GM10266 (cell line): ENCODE results near the gene PRRC2A.
"Not testable (repeated sequence)": the region's sequence is repeated elsewhere in the genome, so short reads cannot be mapped to it uniquely, and the experiment has no call there.

Experiments used
- DNase-seq: peaks from one replicate; pipeline ENCODE4 v3.0.0; 2012; ENCODE audit errors: extremely low spot score
- TF ChIP-seq, protein P1 (sequence below): IDR thresholded peaks from 2 replicates; pipeline ENCODE4 v1.5.1; 2012; ENCODE audit warnings: mild to moderate bottlenecking, low read depth; ENCODE audit not compliant: control insufficient read depth, insufficient read depth; ENCODE audit errors: missing control alignments

Gene PRRC2A

DNA sequence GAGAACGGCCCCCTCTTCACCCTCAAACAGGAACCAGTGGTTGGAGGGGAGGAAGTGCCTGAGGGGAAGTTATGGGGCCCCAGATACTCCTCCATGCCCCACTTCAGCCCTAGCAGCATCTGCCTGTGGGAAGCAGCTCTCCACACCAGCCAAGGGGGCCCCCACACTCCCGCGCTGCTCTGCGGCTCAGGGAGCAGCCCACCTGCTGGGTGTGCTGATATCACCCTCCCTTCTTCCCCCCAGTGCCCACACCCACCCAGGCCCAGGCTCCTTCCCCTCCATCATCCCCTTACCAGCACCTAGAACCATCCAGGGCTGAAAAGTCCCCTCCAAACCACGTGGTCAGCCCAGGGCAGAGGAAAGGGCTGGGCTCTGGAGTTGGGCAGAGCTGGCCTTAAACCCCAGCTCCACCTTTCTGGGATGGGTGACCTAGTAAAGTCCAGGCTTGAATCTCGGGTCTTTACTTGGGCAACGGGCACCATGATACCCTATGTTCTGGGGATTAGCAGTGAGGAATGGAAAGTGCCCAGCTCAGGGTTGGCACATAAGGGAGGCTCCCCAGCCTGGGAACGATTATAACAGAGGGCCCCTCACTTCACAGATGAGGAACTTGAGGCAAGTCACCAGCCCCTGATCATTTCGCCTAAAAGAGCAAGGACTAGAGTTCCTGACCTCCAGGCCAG, 33.8 kb upstream of the PRRC2A start:
- no peak for DNase-seq
- TF ChIP-seq, protein P1, sequence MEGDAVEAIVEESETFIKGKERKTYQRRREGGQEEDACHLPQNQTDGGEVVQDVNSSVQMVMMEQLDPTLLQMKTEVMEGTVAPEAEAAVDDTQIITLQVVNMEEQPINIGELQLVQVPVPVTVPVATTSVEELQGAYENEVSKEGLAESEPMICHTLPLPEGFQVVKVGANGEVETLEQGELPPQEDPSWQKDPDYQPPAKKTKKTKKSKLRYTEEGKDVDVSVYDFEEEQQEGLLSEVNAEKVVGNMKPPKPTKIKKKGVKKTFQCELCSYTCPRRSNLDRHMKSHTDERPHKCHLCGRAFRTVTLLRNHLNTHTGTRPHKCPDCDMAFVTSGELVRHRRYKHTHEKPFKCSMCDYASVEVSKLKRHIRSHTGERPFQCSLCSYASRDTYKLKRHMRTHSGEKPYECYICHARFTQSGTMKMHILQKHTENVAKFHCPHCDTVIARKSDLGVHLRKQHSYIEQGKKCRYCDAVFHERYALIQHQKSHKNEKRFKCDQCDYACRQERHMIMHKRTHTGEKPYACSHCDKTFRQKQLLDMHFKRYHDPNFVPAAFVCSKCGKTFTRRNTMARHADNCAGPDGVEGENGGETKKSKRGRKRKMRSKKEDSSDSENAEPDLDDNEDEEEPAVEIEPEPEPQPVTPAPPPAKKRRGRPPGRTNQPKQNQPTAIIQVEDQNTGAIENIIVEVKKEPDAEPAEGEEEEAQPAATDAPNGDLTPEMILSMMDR, result no peak

DNA sequence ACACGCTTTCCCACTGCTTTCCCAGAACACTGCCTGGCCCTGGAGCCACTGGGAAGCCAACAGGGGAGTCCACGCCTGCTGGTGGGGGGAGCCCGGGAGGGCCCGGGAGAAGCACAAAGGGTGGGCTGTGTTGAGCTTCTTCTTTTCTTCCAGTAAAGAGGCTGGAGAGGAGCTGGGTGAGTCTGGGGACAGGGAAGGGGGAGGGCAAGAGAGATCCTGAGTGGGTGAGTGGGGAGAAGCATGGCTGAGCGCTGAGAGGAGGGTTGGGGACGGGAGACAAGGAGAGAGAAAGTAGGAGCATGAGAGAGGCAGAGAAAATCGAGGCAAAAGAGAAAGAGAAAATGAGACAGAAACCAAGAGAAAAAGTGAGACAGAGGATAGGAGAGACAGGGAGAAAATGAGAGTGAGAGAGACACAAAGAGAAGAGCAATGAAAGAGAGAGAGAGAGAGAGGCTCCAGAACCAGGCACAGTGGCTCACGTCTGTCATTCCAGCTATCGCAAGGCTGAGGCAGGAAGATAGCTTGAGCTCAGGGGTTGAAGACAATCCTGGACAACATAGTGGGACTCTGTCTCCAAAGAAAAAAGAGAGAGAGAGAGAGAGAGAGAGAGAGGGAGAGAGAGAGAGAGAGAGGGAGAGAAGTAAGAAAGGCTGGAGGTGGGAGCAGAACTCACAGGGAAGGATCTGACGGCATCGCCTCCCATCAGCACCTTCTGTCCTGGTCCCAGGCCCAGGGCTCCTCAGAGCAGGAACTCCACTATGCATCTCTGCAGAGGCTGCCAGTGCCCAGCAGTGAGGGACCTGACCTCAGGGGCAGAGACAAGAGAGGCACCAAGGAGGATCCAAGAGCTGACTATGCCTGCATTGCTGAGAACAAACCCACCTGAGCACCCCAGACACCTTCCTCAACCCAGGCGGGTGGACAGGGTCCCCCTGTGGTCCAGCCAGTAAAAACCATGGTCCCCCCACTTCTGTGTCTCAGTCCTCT, 32.4 kb upstream of the PRRC2A start:
- DNase-seq, result peak; percentile 36

DNA sequence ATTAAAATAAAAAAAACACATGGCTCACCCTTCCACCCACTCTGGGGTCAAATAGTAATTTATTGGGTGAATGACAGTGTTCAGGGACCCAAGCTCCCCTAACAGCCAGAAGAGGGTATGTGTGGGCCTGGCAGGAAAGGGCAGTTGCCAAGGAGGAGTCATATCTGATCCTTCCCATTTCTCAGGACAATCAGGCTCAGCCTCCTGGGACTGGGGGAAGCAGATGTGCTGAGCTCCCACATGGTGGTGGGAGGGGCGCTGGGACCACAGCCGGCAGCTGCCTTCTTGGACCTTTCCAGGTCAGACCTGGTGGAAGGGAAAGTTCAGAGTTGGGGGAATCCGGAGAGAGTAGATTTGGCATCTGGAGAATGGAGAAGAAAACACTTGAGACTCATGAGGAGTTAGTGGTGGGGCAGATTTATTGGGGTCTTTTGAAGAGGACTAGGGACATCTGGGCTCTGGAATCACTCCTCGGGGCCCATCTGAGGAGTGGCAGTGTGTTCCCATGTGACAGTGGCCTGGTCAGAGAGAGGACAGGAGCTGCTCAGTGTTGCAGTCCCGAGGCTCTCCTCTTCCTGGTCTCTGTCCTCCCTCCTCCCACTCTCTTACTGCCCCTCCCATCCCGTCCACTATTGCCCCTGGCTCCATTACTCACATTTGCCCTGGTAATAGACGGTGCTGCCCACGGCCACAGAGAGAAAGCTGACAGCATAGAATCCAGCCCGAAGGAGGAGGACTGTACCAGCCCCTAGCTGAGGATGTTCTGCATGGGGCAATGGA, 31.5 kb upstream of the PRRC2A start:
- TF ChIP-seq, protein P1, result no peak
- no peak for DNase-seq

More for the DNA sequence above, 32.4 kb upstream of the PRRC2A start:
- TF ChIP-seq, protein P1, result no peak

DNA sequence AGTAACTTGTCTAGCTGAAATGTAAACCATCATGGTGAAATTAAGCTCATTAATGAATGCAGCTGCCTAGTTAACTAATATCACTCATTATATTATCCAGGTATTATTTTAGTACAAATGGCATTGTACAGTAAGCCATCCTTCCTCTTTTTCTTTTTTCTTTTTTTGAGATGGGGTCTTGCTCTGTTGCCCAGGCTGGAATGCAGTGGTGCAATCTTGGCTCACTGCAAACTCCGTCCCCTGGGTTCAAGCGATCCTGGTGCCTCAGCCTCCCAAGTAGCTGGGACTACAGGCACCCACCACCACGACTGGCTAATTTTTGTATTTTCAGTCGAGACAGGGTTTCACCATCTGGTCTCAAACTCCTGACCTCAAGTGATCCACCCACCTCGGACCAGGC, 29.8 kb upstream of the PRRC2A start:
- DNase-seq, result not testable (repeated sequence)

DNA sequence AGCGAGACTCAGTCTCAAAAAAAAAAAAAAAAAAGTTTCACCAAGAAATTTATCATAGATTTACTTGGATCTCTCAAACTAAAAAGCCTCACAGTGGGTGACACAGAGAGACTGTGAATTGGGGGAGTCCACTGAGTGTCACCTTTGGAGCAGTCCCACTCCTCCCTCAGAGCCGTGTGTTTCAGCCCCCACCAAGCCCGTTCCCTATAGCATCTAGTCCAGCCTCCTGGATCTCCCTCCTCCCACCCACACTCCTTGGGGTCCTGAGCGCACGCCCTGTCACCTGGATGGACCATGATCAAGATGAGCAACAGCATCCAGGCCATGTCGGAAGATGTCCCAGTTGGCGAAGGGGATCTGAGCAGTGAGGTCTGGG, 28.1 kb upstream of the PRRC2A start:
- TF ChIP-seq, protein P1, result no peak

DNA sequence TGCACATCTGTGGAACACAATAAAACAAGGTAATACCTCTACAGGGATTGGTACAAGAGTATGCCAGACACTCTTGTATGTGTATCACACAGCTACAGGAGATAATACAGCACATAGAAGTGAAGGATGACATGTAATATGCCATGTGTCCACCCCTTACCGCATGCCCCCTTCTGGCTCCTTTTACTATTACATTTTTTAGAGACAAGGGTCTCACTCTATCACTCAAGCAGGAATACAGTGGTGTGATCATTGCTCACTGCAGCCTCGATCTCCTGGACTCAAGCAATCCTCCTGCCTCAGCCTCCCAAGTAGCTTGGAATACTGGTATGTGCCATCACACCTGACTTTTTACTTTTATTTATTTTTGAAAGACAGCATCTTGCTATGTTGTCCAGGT, 23.5 kb upstream of the PRRC2A start:
- peak; percentile 57 for DNase-seq
- TF ChIP-seq, protein P1, result peak; percentile 54

More for the DNA sequence above, 28.1 kb upstream of the PRRC2A start:
- no peak for DNase-seq

DNA sequence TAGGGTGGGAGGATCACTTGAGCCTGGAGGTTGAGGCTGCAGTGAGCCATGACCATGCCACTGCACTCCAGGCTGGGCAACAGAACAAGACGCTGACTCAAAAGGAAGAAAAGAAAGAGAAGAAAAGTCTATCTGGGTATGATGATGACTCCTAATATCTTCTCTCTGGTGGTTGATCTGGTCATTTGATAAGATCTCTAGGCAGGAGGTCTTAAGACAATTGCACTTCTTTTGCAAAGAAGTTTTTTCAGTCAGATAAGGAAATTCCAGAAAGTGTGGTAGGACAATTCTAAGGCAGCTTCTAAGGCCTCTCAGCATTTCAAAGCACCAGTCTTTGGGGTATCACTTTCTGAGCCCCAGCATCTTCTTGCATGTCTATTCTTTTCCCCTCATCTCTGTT, 13.2 kb upstream of the PRRC2A start:
- DNase-seq, result no peak
- TF ChIP-seq, protein P1, result no peak
